A673 (cell line): Measurements from ENCODE around the gene OLA1.

Experiments used
- CTCF ChIP-seq: fragments of 300-800, 200-600 bp; sonication (generic); conservative IDR thresholded peaks from 2 replicates; pipeline ENCODE4 v1.5.1; 2017; ENCODE audit warnings: low read depth, mild to moderate bottlenecking, antibody characterized with exemption, low read length, moderate library complexity, mixed read lengths
- EZH2 ChIP-seq: fragments of 200-600 bp; sonication (generic); IDR thresholded peaks from 2 replicates; pipeline ENCODE4 v1.6.1; 2017; ENCODE audit warnings: borderline replicate concordance, low read depth, mild to moderate bottlenecking, mixed read lengths, antibody characterized with exemption, low read length; ENCODE audit not compliant: poor library complexity, severe bottlenecking

- TF ChIP-seq EZH2 (no peak), CTCF (no peak)
These were observed 29.6 kb downstream of the OLA1 start for GRCh38 chr2:174218773-174219172.
